Activated gamma-delta T cell treated with Interleukin-2 at 50 U/mL for 16 hours (primary cell): ENCODE data around the gene UBE2G1.
"Not testable (repeated sequence)": the region's sequence is repeated elsewhere in the genome, so short reads cannot be mapped to it uniquely, and the experiment has no call there.

Experiments used
- DNase-seq: peaks from one replicate; pipeline ENCODE4 v3.0.0-alpha.2; 2020

The UBE2G1 gene, protein sequence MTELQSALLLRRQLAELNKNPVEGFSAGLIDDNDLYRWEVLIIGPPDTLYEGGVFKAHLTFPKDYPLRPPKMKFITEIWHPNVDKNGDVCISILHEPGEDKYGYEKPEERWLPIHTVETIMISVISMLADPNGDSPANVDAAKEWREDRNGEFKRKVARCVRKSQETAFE

DNA sequence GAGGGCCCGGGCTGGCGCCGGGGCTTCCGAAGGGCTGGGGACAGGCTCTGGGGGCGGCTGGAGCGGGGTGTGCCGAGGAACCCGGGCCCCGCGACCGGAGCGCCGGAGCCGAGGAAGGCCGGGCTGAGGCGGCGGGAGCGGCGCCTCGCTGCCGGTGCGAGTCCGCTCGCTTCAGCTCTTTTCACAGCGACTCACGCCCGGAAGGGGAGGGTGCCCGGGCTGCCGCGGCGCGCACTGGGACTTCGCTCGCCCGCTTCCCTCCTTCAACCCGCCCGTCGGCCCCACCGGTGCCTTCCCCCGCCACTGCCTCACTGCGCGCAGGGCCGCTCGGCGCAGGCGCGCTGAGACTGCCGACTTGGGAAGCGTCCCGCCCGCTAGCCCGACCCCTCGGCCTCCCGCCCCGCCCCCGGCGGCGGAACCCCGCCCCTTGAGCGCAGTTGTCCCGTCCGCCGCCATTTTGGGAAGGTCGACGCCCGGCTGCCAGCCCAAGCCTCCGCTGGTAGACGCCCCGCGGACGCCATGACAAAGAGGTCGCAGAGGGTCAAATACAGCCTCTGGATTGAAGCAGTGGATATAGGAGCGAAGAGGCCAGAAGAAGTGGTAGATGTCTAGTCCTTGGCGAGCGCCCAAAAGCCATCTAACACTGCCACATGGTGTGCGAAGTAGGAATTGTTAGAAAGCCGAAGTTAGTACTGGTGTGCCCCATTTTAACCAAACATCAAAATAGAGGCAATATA is at the start of gene UBE2G1:
UBE2G1 (minus strand) TSS at position 349 of the 737 bp plus-strand sequence. CDS start 359 bp downstream, outside the sequence.
- DNase-seq, result peak; percentile 99

DNA sequence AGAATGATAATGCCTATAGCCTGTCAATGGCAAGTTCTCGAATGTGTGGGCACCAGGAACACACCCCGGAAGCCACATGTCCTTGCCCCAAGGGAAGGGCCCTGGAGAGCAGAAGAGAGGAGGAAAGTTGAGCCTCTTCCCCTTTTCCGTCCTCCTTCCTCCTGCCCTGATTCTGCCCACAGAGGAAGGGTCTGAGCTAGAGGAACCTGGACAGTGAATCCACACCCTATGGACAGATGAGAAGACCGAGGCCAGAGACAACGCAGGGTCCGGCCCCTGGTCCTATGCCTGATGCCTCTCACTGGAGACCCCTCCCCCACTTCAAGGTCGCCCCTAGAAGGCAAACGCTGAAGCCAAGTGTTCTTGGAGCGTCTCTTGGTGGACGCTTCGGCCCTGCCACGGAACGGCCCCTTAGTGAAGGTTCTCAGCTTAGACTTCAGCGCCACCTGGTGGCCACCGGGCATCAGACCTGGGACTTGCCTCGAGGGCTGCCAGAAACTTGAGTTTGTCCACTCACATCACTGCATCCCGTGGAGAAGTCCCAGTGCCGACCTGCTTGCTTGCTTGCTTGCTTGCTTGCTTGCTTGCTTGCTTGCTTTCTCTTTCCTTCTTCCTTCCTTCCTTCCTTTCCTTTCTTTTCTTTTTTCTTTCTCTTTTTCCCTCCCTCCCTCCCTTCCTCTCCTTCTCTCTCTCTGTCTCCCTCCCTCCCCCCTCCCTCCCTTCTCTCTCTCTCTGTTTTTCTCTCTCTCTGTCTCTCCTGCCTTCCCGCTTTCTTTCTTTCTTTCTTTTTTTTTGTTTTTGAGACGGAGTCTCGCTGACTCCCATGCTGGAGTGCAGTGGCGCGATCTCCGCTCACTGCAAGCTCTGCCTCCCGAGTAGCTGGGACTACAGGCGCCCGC is 46.7 kb upstream of the UBE2G1 start:
- DNase-seq, result peak; percentile 94

DNA sequence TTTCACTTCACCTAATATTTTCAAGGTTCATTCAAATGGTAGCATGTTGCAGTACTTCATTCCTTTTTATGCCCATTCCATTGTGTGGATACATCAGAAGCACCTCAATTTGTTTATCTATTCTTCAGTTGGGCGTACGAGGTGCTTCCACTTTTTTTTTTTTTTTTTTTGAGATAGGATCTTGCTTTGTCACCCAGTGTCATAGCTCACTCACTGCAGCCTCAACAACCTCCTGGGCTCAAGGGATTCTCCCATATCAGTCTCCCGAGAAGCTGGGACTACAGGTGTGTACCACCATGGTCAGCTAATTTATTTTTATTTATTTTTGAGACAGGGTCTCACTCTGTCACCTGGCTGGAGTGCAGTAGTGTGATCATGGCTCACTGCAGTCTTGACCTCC is 44.7 kb upstream of the UBE2G1 start:
- no peak for DNase-seq

DNA sequence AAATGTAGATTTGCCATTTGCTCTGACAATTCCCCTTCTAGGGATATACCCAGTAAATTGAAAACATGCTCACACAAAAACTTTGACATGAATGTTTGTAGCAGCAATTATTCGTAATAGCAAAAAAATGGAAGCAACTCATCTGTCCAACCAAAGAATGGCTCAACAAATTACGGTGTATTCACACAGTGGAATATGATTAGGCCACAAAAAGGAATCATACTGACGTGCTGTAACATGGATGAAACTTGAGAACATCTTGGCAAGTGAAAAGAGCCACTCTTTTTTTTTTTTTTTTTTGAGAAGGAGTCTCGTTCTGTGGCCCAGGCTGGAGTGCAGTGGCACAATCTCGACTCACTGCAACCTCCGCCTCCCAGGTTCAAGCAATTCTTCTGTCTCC is 43.2 kb upstream of the UBE2G1 start:
- DNase-seq, result no peak

DNA sequence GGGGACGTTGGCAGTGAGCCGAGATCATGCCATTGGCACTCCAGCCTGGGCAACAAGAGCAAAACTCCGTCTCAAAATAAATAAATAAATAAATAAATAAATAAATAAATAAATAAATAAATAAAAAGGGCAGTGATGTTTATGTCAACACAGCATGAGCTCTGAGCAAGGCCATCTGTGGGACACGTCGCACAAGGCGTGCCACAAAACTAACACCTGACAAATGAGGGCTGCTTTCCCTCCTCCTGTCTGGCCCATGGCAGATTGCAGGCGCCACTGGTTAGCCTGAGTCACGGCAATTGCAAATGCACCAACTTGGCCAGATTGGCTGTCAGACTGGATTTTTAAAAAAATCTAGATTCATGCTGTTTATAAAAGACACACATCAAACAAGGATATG is 41.4 kb upstream of the UBE2G1 start:
- DNase-seq, result no peak

DNA sequence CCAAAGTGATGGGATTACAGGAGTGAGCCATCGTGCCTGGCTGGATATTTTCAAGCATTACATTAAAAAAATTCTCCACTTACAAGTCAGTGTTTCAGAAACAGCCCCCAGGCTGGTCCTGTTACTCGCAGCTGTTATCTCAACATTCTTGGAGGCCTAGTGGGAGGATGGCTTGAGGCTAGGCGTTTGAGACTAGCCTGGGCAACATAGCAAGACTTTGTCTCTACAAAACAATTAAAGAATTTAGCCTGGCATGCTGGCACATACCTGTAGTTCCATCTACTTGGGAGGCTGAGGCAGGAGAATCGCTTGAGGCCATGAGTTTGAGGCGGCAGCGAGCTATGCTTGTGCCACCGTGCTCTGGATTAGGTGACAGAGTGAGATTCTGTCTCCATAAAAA is 40.7 kb upstream of the UBE2G1 start:
- DNase-seq, result no peak

DNA sequence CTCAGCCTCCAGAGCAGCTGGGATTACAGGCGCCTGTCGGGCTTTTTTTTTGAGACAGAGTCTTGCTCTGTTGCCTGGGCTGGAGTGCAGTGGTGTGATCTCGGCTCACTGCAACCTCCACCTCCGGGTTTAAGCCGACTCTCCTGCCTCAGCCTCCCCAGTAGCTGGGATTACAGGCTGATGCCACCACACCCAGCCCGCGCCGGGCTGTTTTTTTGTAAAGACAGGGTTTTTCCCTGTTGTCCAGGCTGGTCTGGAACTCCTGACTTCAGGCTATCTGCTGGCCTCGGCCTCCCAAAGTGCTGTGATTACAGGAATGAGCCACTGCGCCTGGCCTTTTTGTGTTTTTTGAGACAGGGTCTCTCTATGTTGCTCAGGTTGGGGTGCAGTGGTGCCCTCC is 39.9 kb upstream of the UBE2G1 start:
- DNase-seq, result no peak

DNA sequence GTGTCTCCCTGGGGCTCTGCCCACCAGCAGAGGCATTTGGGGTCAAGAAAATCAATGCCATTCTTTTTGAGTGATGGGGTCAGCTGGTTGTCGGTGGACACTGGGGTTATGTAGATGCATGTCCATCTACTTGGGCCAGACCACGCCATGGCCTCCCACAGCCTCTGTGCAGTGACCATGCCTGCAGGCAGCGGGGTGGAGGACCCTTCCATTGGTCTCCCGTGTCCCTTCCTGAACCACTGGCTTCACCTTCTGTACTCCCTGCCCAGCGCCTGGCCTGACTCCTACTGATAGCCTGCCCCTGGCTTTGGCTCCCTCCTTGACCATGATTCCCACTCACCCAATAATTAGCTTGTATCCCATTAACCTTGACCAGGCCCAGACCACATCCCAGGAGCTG is 39.2 kb upstream of the UBE2G1 start:
- DNase-seq, result no peak

DNA sequence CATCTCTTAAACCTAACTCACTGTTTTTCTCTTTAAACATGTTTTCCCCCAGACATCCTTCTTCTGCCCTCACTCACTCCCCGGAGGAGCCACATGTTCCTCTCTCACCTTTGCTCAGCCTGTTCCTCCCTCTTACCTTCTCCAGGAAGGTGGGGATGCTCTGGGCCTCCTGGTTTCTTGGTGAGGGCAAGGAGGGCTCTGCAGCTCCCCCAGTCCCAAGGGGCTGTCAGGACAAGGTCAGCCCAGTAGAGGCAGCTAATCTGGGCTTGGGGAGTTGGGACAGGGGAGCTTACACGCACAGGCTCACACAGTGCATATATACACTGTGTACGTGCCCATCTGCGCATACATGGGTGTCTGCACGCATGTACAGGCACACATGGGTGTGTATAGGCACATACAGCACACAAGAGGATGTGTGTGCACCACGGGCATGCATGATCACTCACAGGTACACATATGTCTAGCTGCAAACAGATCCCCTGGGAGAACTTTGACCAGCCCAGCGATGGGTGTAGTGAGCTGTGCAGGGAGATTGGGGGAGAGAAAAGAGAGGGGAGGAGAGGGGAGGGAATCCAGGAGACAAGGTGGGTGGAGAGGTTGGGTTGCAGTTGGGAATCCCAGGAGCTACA is 38.7 kb upstream of the UBE2G1 start:
- DNase-seq, result no peak

DNA sequence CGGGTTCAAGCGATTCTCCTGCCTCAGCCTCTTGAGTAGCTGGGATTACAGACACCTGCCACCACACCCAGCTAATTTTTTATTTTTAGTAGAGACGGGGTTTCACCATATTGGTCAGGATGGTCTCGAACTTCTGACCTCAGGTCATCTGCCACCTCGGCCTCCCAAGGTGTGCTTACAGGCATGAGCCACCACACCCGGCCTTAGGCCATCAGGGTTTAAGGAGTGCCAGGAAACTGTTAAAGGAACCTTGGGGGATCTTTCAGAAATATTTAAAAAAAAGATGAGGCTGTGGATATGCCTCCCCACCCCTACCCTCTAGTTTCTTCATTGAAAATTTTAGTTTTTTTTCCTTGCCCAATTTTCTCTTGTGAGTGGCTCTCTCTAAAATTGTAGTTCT is 31.4 kb upstream of the UBE2G1 start:
- DNase-seq, result no peak

DNA sequence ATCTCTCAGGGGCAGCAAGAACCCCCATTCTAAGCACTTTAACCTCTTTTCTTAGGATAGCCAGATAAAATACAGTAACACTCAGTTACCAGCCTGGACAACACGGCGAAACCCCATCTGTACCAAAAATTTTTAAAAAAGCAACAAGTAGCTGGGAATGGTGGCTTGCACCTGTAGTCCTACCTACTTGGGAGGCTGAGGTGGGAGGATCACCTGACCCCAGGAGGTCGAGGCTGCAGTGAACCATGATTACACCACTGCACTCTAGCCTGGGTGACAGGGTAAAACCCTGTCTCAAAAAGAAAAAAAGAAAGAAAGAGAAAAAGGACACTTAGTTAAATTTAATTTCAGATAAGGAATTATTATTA is 28.6 kb upstream of the UBE2G1 start:
- DNase-seq, result no peak

DNA sequence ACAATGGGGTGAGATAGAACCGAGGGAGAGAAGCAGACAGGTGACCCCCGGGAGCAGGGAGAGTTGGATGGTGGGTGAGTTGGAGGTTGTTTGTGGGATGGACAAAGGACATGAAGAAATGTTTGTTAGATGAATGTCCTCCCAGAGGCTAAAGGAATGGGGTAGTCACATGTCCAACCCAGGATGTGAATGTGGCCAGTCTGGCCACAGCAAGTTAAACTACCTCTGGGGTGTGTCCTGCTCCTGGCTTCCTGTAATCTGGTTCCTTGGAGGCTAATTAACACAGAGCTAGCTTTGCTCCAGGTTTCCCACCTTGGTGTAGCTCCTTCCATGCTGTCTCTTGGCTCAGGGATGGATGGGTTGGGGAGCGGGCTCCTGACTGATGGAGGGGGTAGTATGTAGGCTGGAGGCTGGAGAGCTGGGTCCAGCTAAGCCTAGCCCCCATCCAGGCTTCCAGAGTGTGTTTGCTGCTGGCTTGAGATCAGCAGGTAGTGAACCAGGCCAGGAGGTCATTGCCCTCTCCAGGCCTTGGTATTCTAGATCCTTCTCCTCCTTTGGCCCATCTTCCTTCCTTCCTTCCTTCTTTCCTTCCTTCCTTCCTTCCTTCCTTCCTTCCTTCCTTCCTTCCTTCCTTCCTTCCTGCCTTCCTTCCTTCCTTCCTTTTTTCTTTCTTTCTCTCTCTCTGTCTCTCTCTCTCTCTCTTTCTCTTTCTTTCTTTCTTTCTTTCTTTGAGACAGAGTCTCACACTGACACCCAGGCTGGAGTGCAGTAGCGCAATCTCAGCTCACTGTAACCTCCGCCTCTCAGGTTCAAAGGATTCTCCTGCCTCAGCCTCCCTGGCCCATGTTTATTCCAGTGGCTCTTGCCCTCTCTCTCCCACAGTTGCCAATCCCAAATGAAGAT is 28.0 kb upstream of the UBE2G1 start:
- DNase-seq, result no peak

DNA sequence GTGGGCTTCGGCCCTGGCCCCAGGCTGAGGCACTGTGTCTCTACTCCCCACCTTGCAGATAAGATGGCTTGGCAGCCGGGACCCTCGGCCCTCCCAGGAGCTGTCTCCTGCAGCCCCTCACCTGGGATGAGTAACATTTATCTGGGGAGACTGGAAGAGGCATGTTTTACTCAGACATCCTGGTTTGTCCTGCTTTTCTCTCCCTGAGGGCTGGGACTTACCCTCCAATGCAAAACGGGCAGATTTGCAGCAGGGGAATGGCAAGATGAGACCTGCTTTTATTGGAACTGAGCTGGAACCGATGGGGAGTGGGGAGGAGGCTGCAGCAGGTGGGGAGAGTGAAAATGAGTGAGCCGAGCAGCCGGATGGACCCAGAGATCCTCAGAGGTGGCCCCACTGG is 27.3 kb upstream of the UBE2G1 start:
- no peak for DNase-seq

DNA sequence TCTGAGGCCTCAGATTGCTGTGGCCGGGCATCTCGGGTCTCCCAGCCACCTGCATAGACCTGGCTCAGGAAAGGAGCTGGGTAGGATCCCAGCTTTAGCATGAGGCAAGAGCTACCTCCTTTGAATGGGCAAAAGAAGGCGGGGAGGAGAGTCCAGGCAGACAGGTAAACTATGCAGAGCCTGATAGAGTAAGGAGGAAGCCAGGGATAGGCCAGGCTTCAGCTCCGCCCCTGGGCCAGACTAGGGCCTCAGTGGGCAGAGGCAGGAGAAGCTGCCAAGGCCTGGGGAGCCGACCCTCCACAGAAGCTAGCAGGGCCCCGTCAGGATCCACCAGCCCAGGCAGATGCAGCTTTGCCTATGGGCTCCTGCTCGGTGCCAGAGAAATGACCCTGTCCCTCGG is 22.6 kb upstream of the UBE2G1 start:
- DNase-seq, result no peak

DNA sequence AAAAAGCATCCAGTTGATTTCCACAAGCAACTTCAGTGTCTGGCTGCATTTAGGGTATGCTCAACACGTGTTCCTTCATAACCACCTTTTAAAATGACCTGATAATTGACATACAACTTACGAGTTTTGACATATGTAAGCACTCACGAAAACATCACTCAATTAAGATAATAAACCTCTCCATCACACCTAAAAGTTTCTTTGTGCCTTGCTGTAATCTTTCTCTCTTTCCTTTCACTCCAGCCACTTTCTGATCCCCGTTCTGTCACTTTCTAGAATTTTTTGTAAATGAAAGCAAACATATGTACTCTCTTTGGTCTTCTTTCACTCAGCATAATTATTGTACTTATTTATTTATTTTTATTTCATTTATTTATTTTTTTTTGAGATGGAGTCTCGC is 20.7 kb upstream of the UBE2G1 start:
- DNase-seq, result no peak

DNA sequence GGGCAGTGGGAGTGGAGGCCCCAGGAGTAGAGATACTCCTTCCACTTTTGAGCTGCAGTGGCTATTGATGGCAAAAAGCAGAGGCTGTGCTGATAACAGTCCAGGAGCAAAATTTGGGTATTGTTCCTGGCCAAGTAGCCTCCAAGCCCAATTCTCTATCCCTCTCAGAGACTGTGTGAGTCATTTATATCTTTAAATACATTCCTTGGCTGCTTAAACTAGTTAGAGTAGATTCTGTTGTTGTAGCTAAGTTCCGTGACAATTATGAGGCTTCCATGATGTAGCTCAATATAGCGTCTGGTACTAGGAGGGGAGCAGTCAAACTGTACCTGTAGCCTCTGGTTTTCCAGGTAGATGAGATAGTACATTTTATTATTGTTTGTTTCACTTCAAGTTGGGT is 19.9 kb upstream of the UBE2G1 start:
- no peak for DNase-seq

DNA sequence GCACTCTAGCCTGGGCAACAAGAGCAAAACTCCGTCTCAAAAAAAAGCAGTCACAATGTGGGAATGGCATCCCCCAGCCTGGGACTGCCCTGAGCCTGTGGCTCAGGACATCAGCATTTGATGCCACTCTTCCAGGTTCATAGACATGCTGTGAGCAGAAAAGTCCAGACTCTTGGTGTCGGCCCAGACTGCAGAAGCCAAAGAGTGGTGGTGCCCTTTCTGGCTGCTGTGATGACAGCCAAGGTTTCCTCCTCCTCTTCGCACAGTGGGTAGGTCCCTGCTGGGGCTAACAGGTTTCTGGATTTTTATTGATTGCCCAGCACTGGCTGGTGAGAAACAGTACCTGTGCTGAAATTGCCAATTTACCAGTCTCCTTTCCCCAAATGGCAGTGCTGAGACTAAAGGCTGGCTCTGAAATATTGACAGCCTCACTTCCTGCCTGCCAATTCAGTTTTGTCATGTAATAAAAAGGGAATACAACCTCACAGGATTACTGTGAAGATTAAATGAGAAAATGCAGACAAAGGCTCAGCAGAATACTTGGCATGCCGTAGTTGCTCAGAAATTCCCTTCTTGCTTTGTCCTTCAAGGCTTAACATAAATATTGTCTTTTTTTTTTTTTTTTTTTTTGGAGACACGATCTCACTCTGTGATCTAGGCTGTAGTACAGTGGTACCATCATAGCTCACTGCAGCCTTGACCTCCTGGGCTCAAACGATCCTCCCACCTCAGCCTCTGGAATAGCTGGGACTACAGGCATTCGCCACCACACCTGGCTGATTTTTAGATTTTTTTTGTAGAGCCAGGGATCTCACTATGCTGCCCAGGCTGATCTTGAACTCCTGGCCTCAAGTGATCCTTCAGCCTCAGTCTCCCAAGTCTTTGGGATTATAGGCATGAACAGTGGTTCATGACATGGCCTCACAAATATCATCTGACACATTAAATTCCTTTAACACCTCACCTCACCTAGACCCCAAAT is 15.5 kb upstream of the UBE2G1 start:
- DNase-seq, result no peak

DNA sequence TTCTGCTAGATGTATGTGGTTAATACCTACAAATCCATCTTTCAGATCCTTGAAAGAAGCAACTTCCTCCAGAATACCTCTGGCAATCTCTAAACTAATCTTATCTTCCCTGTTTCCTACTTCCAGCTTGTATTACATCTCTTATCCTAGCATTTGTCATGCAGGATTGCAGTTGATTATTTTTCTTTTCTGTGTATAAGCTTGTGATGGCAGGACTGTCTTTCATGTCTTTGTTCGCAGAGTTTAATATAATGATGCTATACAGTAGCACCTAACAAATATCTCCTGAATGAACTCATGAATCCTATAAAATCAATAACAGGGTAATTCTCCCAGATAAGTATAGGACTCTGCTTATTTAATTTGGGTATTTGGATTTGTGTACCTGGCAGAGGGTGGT is 12.2 kb upstream of the UBE2G1 start:
- no peak for DNase-seq

DNA sequence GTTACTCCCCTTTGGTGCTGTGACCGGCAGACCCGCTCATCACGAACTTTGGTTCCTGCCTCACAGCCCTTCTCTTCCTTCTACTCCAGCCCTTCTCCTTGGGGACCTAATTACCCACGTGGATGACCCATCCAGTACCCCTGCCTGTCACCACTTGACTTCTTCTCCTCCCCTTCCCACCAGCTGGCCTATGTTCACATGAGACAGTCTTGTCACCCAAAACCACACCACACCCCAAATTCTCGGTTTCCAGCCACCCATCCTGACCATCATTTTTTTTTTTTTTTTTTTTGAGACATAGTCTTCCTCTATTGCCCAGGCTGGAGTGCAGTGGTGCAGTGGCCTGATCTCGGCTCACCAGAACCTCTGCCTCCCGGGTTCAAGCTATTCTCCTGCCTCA is 10.8 kb upstream of the UBE2G1 start:
- not testable (repeated sequence) for DNase-seq

DNA sequence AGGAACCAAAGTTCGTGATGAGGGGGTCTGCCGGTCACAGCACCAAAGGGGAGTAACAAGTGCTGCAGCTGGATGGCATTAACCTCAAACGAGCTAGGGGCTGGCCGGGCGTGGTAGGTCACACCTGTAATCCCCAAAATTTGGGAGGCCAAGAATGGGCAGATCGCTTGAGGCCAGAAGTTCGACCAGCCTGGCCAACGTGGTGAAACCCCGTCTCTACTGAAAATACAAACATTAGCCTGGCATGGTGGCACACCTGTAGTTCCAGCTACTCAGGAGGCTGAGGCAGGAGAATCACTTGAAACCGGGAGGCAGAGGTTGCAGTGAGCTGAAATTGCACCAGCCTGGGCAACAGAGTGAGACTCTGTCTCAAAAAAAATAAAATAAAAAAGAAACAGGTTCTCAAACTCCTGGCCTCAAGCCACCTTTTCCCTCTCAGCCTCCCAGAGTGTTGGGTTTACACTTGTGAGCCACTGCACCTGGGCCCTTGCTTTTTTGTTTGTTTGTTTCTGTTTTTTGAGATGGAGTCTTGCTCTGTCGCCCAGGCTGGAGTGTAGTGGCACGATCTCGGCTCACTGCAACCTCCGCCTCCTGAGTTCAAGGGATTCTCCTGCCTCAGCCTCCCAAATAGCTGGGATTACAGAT is 9.4 kb upstream of the UBE2G1 start:
- not testable (repeated sequence) for DNase-seq
